Stimulated activated CD4-positive, alpha-beta T cell treated with anti-CD3 and anti-CD28 coated beads, TNF-alpha, amount 100 ng/mL, for 1 hour (primary cell): Measurements from ENCODE around the gene VAPA.
"Not testable (repeated sequence)": the region's sequence is repeated elsewhere in the genome, so short reads cannot be mapped to it uniquely, and the experiment has no call there.

Experiments
- DNase-seq, 3 donors: peaks; one replicate each; pipeline ENCODE4 v3.0.0-alpha.2; 2020; ENCODE audit warnings: low read depth in 3 of 3, low spot score in 1 of 3

The VAPA gene

GRCh38 chr18:9885170-9886004 lies 28.4 kb upstream of the VAPA start, which contains the start of gene TXNDC2:
TSS of gene TXNDC2 (plus strand) at chr18:9885973. CDS start at chr18:9886681, 708 bp downstream.
- DNase-seq: no peak

GRCh38 chr18:9886005-9886348 lies 27.8 kb upstream of the VAPA start:
- DNase-seq: no peak

GRCh38 chr18:9887992-9888391 lies 25.8 kb upstream of the VAPA start:
- DNase-seq: no peak

GRCh38 chr18:9890196-9890595 lies 23.6 kb upstream of the VAPA start:
- DNase-seq: no peak

- DNase-seq: no peak
These were observed 22.9 kb upstream of the VAPA start for GRCh38 chr18:9890957-9891356.

GRCh38 chr18:9891515-9891914 lies 22.3 kb upstream of the VAPA start:
- not testable (repeated sequence) for DNase-seq

- DNase-seq: no peak
These were observed 19.3 kb upstream of the VAPA start for GRCh38 chr18:9894454-9895068.

- no peak for DNase-seq
These were observed 16.7 kb upstream of the VAPA start for GRCh38 chr18:9897129-9897528.

GRCh38 chr18:9897787-9898291 lies 16.0 kb upstream of the VAPA start:
- not testable (repeated sequence) for DNase-seq

GRCh38 chr18:9898792-9899549 lies 14.8 kb upstream of the VAPA start:
- no peak for DNase-seq

GRCh38 chr18:9899550-9899930 lies 14.3 kb upstream of the VAPA start:
- DNase-seq: not testable (repeated sequence)

- DNase-seq: no peak
These were observed 13.1 kb upstream of the VAPA start for GRCh38 chr18:9900699-9901098.

GRCh38 chr18:9901377-9901776 lies 12.4 kb upstream of the VAPA start:
- no peak for DNase-seq

- DNase-seq: not testable (repeated sequence)
These were observed 11.6 kb upstream of the VAPA start for GRCh38 chr18:9902264-9902663.

- DNase-seq: no peak
These were observed 11.0 kb upstream of the VAPA start for GRCh38 chr18:9902832-9903231.

- DNase-seq: no peak
These were observed 8.4 kb upstream of the VAPA start for GRCh38 chr18:9905401-9905922.

- no peak for DNase-seq
These were observed 7.3 kb upstream of the VAPA start for GRCh38 chr18:9906481-9906880.

- no peak for DNase-seq
These were observed 5.9 kb upstream of the VAPA start for GRCh38 chr18:9907867-9908266.

GRCh38 chr18:9910071-9910470 lies 3.7 kb upstream of the VAPA start:
- no peak for DNase-seq

GRCh38 chr18:9910661-9911060 lies 3.2 kb upstream of the VAPA start:
- no peak for DNase-seq

GRCh38 chr18:9911226-9911625 lies 2.6 kb upstream of the VAPA start:
- DNase-seq: no peak

- DNase-seq: not testable (repeated sequence)
These were observed 1.5 kb upstream of the VAPA start for GRCh38 chr18:9912285-9912684.
